Activated naive CD8-positive, alpha-beta T cell treated with anti-CD3 and anti-CD28 coated beads, Interleukin-2, amount 10 ng/mL, durations not matched to agents 7 days and 5 days (primary cell): ENCODE results near the gene FNIP2. TPM values are rescaled to one million over a fixed set of nuclear protein-coding genes. Genes with fewer than 3 reads are reported as not detected.
"Not testable (repeated sequence)": the region's sequence is repeated elsewhere in the genome, so short reads cannot be mapped to it uniquely, and the experiment has no call there.

Experiments used
- ATAC-seq: fragments of 150-1000 bp; cut with Tn5 transposase; one replicate; pipeline ENCODE4 v1.10.0; 2021; ENCODE audit warnings: low read depth, moderate library complexity
- POLR2A ChIA-PET: fragments of 350-600 bp; sonication (Branson Sonifier 250); formaldehyde crosslinking; loops from one replicate; lab custom pipeline; 2021; ENCODE audit warnings: antibody characterized with exemption; lab: Charles Lee
- DNase-seq: peaks from one replicate; pipeline ENCODE4 v3.0.0; 2021
- H3K27ac Mint-ChIP-seq: one replicate; pipeline ENCODE4 v1.8.0; 2022; ENCODE audit warnings: mild to moderate bottlenecking, mixed read lengths
- H3K27me3 Mint-ChIP-seq: one replicate; pipeline ENCODE4 v1.8.0; 2022; ENCODE audit warnings: mild to moderate bottlenecking, moderate library complexity, mixed read lengths
- H3K36me3 Mint-ChIP-seq: one replicate; pipeline ENCODE4 v1.8.0; 2021; ENCODE audit warnings: mild to moderate bottlenecking, mixed read lengths
- H3K4me1 Mint-ChIP-seq: one replicate; pipeline ENCODE4 v1.8.0; 2021; ENCODE audit warnings: mixed read lengths
- H3K4me3 Mint-ChIP-seq: one replicate; pipeline ENCODE4 v1.8.0; 2022; ENCODE audit warnings: mild to moderate bottlenecking, moderate library complexity, mixed read lengths
- H3K9me3 Mint-ChIP-seq: one replicate; pipeline ENCODE4 v1.8.0; 2021; ENCODE audit warnings: mixed read lengths
- total RNA-seq, 2 experiments: library from RNA; stranded (reverse); gene quantifications; one replicate each; pipeline ENCODE4 v1.2.3, GENCODE V29; 2021

The FNIP2 gene
- total RNA-seq, 2 experiments from 2014 or later: 15.3 to 15.7 TPM

GRCh38 chr4:158930639-158930972, 161.8 kb downstream of the FNIP2 start:
- H3K9me3 Mint-ChIP-seq: peaks cover 3% of the 10 kb centered on the region
- H3K27me3 Mint-ChIP-seq: peaks cover under 1% of the 10 kb centered on the region
- H3K4me1 Mint-ChIP-seq: peaks cover 14% of the 10 kb centered on the region
- H3K4me3 Mint-ChIP-seq: no peak overlapping the region
- no peaks in the 10 kb centered on the region for H3K36me3 Mint-ChIP-seq
- DNase-seq: no peak
- ATAC-seq: no peak
- POLR2A ChIA-PET: no interaction called here
- H3K27ac Mint-ChIP-seq: peak overlapping the region; percentile 70

GRCh38 chr4:158933236-158933635, 164.4 kb downstream of the FNIP2 start:
- peaks cover 3% of the 10 kb centered on the region for H3K9me3 Mint-ChIP-seq
- POLR2A ChIA-PET: no interaction called here
- ATAC-seq (no peak), DNase-seq (no peak)
- no peaks in the 10 kb centered on the region for H3K36me3 Mint-ChIP-seq
- H3K27ac Mint-ChIP-seq: no peak overlapping the region
- peaks cover 9% of the 10 kb centered on the region for H3K27me3 Mint-ChIP-seq
- no peak overlapping the region for H3K4me3 Mint-ChIP-seq
- peaks cover 10% of the 10 kb centered on the region for H3K4me1 Mint-ChIP-seq

GRCh38 chr4:158934996-158935669, 166.3 kb downstream of the FNIP2 start:
- ATAC-seq (no peak), DNase-seq (no peak)
- no peak overlapping the region for H3K27ac Mint-ChIP-seq
- no peaks in the 10 kb centered on the region for H3K36me3 Mint-ChIP-seq
- no peaks in the 10 kb centered on the region for H3K9me3 Mint-ChIP-seq
- peaks cover 4% of the 10 kb centered on the region for H3K4me1 Mint-ChIP-seq
- POLR2A ChIA-PET: no interaction called here
- peaks cover 18% of the 10 kb centered on the region for H3K27me3 Mint-ChIP-seq
- no peak overlapping the region for H3K4me3 Mint-ChIP-seq

GRCh38 chr4:158936238-158936637, 167.4 kb downstream of the FNIP2 start:
- Mint-ChIP-seq H3K36me3 (no peaks in the 10 kb centered on the region), H3K27me3 (peaks cover 23% of the 10 kb centered on the region), H3K27ac (no peak overlapping the region), H3K4me3 (no peak overlapping the region), H3K4me1 (no peaks in the 10 kb centered on the region), H3K9me3 (no peaks in the 10 kb centered on the region)
- POLR2A ChIA-PET: no interaction called here
- no peak for ATAC-seq
- no peak for DNase-seq

GRCh38 chr4:158938220-158939044, 169.6 kb downstream of the FNIP2 start:
- Mint-ChIP-seq H3K4me3 (no peak overlapping the region), H3K9me3 (no peaks in the 10 kb centered on the region), H3K27ac (no peak overlapping the region), H3K36me3 (no peaks in the 10 kb centered on the region), H3K27me3 (peaks cover 24% of the 10 kb centered on the region), H3K4me1 (no peaks in the 10 kb centered on the region)
- POLR2A ChIA-PET: no interaction called here
- ATAC-seq: no peak
- no peak for DNase-seq

GRCh38 chr4:158940271-158940670, 171.4 kb downstream of the FNIP2 start:
- H3K36me3 Mint-ChIP-seq: no peaks in the 10 kb centered on the region
- DNase-seq: no peak
- no peaks in the 10 kb centered on the region for H3K4me1 Mint-ChIP-seq
- POLR2A ChIA-PET: no interaction called here
- H3K4me3 Mint-ChIP-seq: no peak overlapping the region
- H3K9me3 Mint-ChIP-seq: no peaks in the 10 kb centered on the region
- no peak for ATAC-seq
- peaks cover 28% of the 10 kb centered on the region for H3K27me3 Mint-ChIP-seq
- no peak overlapping the region for H3K27ac Mint-ChIP-seq

GRCh38 chr4:158941321-158941720, 172.5 kb downstream of the FNIP2 start:
- H3K27ac Mint-ChIP-seq: no peak overlapping the region
- H3K4me1 Mint-ChIP-seq: no peaks in the 10 kb centered on the region
- no peaks in the 10 kb centered on the region for H3K36me3 Mint-ChIP-seq
- DNase-seq: no peak
- POLR2A ChIA-PET: no interaction called here
- peaks cover 22% of the 10 kb centered on the region for H3K27me3 Mint-ChIP-seq
- no peak overlapping the region for H3K4me3 Mint-ChIP-seq
- ATAC-seq: no peak
- H3K9me3 Mint-ChIP-seq: no peaks in the 10 kb centered on the region

GRCh38 chr4:158941895-158942294, 173.1 kb downstream of the FNIP2 start:
- DNase-seq (no peak), ATAC-seq (no peak)
- H3K36me3 Mint-ChIP-seq: no peaks in the 10 kb centered on the region
- no peaks in the 10 kb centered on the region for H3K4me1 Mint-ChIP-seq
- POLR2A ChIA-PET: no interaction called here
- peaks cover 20% of the 10 kb centered on the region for H3K27me3 Mint-ChIP-seq
- no peak overlapping the region for H3K4me3 Mint-ChIP-seq
- no peak overlapping the region for H3K27ac Mint-ChIP-seq
- H3K9me3 Mint-ChIP-seq: no peaks in the 10 kb centered on the region

- POLR2A ChIA-PET: no interaction called here
- ATAC-seq (no peak), DNase-seq (no peak)
- Mint-ChIP-seq H3K36me3 (no peaks in the 10 kb centered on the region), H3K27ac (no peak overlapping the region), H3K27me3 (peaks cover 14% of the 10 kb centered on the region), H3K4me1 (no peaks in the 10 kb centered on the region), H3K9me3 (no peaks in the 10 kb centered on the region), H3K4me3 (no peak overlapping the region)
Measured at GRCh38 chr4:158945529-158946108, 176.8 kb downstream of the FNIP2 start.

- Mint-ChIP-seq H3K4me1 (no peaks in the 10 kb centered on the region), H3K27me3 (peaks cover 11% of the 10 kb centered on the region), H3K27ac (no peak overlapping the region), H3K36me3 (no peaks in the 10 kb centered on the region), H3K4me3 (no peak overlapping the region), H3K9me3 (peaks cover 7% of the 10 kb centered on the region)
- ATAC-seq: no peak
- POLR2A ChIA-PET: no interaction called here
- no peak for DNase-seq
Measured at GRCh38 chr4:158946825-158947224, 178.0 kb downstream of the FNIP2 start.

GRCh38 chr4:158948071-158948470, 179.2 kb downstream of the FNIP2 start:
- H3K36me3 Mint-ChIP-seq: no peaks in the 10 kb centered on the region
- POLR2A ChIA-PET: no interaction called here
- peaks cover 11% of the 10 kb centered on the region for H3K27me3 Mint-ChIP-seq
- H3K4me3 Mint-ChIP-seq: no peak overlapping the region
- H3K4me1 Mint-ChIP-seq: no peaks in the 10 kb centered on the region
- ATAC-seq: no peak
- no peak for DNase-seq
- H3K9me3 Mint-ChIP-seq: peaks cover 16% of the 10 kb centered on the region
- no peak overlapping the region for H3K27ac Mint-ChIP-seq

GRCh38 chr4:158949099-158949498, 180.3 kb downstream of the FNIP2 start:
- POLR2A ChIA-PET: no interaction called here
- H3K36me3 Mint-ChIP-seq: no peaks in the 10 kb centered on the region
- no peak overlapping the region for H3K4me3 Mint-ChIP-seq
- H3K27ac Mint-ChIP-seq: no peak overlapping the region
- H3K4me1 Mint-ChIP-seq: no peaks in the 10 kb centered on the region
- H3K9me3 Mint-ChIP-seq: peaks cover 16% of the 10 kb centered on the region
- DNase-seq (no peak), ATAC-seq (no peak)
- peaks cover 9% of the 10 kb centered on the region for H3K27me3 Mint-ChIP-seq

- H3K36me3 Mint-ChIP-seq, H3K4me1 Mint-ChIP-seq, DNase-seq, H3K27ac Mint-ChIP-seq, POLR2A ChIA-PET, H3K4me3 Mint-ChIP-seq, ATAC-seq, H3K27me3 Mint-ChIP-seq: not testable (repeated sequence)
- peaks cover 16% of the 10 kb centered on the region for H3K9me3 Mint-ChIP-seq
Measured at GRCh38 chr4:158952221-158952774, 183.5 kb downstream of the FNIP2 start.
